ENCODE data around the gene SLFN14.

GRCh38 chr17:35605678-35606077 lies 45.1 kb upstream of the SLFN14 start:
- TF ChIP-seq CTCF (IDR thresholded peaks at IDR 0.05) = no peak
- no peak for TF ChIP-seq POLR2A (IDR thresholded peaks at IDR 0.05)
